HL-60 (cell line): ENCODE data around the gene NLRP10.

Source experiments
- POLR2AphosphoS5 ChIP-seq: IDR thresholded peaks from 2 replicates; pipeline ENCODE4 v1.6.1; 2012; ENCODE audit warnings: low read depth
- REST ChIP-seq: IDR thresholded peaks from 2 replicates; pipeline ENCODE4 v1.6.1; 2012; ENCODE audit warnings: low read depth; ENCODE audit not compliant: insufficient replicate concordance

DNA sequence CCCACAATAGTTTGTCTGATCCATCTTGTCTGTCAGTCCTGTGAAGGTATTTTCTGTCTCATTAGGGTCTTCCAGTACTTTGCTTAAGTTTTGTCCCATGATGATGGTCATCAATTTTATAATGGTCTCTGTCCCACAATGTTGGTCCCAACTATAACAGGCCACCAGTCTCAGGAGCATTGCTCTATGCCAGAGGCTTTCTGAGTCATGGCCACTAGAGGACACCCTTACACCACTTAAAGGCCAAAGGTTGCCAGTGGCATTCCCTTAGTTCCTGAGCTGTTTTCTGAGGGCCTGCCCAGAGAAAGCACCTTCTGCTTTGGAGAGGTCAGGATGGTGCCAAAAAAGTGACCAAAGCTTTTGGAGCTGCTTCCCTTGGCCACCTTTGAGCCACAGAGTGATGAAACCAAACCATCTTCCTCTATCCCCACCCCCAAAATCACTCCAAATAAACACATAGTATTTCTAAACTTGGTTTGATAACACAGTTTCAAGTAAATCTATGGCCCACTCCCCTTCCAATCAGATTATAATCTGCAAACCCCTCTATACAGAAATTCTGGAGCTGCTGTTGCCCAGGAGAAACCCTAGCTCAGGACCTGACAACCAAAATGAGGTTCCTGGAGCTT lies 41.2 kb upstream of the NLRP10 start:
- TF ChIP-seq POLR2AphosphoS5 (no peak), REST (no peak)
